ENCODE measurements around the gene ITPA. TPM values are rescaled to one million over a fixed set of nuclear protein-coding genes. Genes with fewer than 3 reads are reported as not detected.

Gene ITPA
- total and polyA plus RNA-seq, 2 experiments from 2014 or later = 57.5 to 81.7 TPM

DNA sequence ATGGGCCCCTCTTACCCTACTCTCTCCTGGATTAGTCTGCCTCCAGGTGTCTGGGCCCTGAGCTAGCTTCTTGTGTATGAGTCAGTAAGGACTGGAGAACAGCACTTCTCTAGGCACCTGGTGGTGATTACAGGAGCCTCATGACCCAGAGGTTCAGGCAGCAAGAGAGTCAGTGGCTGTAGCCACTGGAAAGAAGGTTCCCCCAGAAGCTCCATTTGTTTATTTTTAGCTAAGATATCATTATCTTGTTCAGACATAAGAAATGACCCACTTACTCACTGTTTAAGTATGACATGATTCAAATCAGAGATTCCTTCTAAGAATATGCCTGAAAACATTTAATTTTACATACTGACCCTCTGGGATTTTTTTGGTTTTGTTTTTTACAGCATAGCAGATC lies 53.3 kb downstream of the ITPA start (continued):
- TF ChIP-seq, protein P1, sequence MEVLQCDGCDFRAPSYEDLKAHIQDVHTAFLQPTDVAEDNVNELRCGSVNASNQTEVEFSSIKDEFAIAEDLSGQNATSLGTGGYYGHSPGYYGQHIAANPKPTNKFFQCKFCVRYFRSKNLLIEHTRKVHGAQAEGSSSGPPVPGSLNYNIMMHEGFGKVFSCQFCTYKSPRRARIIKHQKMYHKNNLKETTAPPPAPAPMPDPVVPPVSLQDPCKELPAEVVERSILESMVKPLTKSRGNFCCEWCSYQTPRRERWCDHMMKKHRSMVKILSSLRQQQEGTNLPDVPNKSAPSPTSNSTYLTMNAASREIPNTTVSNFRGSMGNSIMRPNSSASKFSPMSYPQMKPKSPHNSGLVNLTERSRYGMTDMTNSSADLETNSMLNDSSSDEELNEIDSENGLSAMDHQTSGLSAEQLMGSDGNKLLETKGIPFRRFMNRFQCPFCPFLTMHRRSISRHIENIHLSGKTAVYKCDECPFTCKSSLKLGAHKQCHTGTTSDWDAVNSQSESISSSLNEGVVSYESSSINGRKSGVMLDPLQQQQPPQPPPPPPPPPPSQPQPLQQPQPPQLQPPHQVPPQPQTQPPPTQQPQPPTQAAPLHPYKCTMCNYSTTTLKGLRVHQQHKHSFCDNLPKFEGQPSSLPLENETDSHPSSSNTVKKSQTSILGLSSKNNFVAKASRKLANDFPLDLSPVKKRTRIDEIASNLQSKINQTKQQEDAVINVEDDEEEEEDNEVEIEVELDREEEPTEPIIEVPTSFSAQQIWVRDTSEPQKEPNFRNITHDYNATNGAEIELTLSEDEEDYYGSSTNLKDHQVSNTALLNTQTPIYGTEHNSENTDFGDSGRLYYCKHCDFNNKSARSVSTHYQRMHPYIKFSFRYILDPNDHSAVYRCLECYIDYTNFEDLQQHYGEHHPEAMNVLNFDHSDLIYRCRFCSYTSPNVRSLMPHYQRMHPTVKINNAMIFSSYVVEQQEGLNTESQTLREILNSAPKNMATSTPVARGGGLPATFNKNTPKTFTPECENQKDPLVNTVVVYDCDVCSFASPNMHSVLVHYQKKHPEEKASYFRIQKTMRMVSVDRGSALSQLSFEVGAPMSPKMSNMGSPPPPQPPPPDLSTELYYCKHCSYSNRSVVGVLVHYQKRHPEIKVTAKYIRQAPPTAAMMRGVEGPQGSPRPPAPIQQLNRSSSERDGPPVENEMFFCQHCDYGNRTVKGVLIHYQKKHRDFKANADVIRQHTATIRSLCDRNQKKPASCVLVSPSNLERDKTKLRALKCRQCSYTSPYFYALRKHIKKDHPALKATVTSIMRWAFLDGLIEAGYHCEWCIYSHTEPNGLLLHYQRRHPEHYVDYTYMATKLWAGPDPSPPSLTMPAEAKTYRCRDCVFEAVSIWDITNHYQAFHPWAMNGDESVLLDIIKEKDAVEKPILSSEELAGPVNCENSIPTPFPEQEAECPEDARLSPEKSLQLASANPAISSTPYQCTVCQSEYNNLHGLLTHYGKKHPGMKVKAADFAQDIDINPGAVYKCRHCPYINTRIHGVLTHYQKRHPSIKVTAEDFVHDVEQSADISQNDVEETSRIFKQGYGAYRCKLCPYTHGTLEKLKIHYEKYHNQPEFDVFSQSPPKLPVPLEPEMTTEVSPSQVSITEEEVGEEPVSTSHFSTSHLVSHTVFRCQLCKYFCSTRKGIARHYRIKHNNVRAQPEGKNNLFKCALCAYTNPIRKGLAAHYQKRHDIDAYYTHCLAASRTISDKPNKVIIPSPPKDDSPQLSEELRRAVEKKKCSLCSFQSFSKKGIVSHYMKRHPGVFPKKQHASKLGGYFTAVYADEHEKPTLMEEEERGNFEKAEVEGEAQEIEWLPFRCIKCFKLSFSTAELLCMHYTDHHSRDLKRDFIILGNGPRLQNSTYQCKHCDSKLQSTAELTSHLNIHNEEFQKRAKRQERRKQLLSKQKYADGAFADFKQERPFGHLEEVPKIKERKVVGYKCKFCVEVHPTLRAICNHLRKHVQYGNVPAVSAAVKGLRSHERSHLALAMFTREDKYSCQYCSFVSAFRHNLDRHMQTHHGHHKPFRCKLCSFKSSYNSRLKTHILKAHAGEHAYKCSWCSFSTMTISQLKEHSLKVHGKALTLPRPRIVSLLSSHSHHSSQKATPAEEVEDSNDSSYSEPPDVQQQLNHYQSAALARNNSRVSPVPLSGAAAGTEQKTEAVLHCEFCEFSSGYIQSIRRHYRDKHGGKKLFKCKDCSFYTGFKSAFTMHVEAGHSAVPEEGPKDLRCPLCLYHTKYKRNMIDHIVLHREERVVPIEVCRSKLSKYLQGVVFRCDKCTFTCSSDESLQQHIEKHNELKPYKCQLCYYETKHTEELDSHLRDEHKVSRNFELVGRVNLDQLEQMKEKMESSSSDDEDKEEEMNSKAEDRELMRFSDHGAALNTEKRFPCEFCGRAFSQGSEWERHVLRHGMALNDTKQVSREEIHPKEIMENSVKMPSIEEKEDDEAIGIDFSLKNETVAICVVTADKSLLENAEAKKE (CRISPR knock-in tag; IDR thresholded peaks at IDR 0.05) = no peak
- TF ChIP-seq EZH2phosphoT487 (IDR thresholded peaks at IDR 0.05; ENCODE audit: unreplicated experiment) (no peak), CREB1 (CRISPR knock-in tag; IDR thresholded peaks at IDR 0.05; ENCODE audit: low read depth) (no peak), ZNF331 (CRISPR knock-in tag; IDR thresholded peaks at IDR 0.05; ENCODE audit: low read depth) (no peak)
- TF ChIP-seq, protein P2, sequence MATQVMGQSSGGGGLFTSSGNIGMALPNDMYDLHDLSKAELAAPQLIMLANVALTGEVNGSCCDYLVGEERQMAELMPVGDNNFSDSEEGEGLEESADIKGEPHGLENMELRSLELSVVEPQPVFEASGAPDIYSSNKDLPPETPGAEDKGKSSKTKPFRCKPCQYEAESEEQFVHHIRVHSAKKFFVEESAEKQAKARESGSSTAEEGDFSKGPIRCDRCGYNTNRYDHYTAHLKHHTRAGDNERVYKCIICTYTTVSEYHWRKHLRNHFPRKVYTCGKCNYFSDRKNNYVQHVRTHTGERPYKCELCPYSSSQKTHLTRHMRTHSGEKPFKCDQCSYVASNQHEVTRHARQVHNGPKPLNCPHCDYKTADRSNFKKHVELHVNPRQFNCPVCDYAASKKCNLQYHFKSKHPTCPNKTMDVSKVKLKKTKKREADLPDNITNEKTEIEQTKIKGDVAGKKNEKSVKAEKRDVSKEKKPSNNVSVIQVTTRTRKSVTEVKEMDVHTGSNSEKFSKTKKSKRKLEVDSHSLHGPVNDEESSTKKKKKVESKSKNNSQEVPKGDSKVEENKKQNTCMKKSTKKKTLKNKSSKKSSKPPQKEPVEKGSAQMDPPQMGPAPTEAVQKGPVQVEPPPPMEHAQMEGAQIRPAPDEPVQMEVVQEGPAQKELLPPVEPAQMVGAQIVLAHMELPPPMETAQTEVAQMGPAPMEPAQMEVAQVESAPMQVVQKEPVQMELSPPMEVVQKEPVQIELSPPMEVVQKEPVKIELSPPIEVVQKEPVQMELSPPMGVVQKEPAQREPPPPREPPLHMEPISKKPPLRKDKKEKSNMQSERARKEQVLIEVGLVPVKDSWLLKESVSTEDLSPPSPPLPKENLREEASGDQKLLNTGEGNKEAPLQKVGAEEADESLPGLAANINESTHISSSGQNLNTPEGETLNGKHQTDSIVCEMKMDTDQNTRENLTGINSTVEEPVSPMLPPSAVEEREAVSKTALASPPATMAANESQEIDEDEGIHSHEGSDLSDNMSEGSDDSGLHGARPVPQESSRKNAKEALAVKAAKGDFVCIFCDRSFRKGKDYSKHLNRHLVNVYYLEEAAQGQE (IDR thresholded peaks at IDR 0.05; ENCODE audit: unreplicated experiment) = no peak

DNA sequence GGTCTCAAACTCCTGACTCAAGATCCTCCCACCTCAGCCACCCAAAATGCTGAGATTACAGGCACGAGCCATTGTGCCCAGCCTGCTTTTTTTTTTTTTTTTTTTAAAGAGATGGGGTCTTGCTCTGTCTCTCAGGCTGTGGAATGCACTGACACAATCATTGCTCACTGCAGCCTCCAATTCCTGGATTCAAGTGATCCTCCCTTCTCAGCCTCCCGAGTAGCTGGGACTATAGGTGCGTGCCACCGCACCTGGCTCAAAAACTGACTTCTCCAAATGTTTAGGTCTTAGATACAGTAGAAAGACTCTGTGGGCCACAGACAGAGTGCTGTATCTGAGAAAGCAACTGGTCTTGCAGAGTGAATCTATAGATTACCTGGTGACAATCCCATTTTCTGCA lies 60.8 kb downstream of the ITPA start:
- Mint-ChIP-seq H3K9me3 (no peaks in the 10 kb centered on the region), H3K27ac (no peak overlapping the region), H3K4me1 (no peaks in the 10 kb centered on the region; the same call in 2 of the 3 replicates), H3K27me3 (ENCODE audit: insufficient read depth, low read depth, poor library complexity) (no peaks in the 10 kb centered on the region), H3K36me3 (ENCODE audit: low read depth) (no peaks in the 10 kb centered on the region), H3K4me3 (no peak overlapping the region)
- no peak overlapping the region for H3K4me2 ChIP-seq
- H3K27ac ChIP-seq (ENCODE audit: low read depth) = no peak overlapping the region
- no peaks in the 10 kb centered on the region for H3K9me2 ChIP-seq (ENCODE audit: insufficient read depth)
- H3F3A ChIP-seq (replicated peaks; ENCODE audit: low read depth) = no peaks in the 10 kb centered on the region
- DNase-seq (ENCODE audit: low spot score) (no peak), ATAC-seq (no peak)
- no peaks in the 10 kb centered on the region for H3K79me2 ChIP-seq (replicated peaks; ENCODE audit: insufficient read depth)
- H3K4me3 ChIP-seq = no peak overlapping the region
- no peak overlapping the region for H2AFZ ChIP-seq
- no peaks in the 10 kb centered on the region for H3K4me1 ChIP-seq (ENCODE audit: insufficient read depth)
- H3K36me3 ChIP-seq (ENCODE audit: insufficient read depth) = no peaks in the 10 kb centered on the region
- no peaks in the 10 kb centered on the region; the same call in 1 of the 2 replicates for H4K20me1 ChIP-seq (replicated peaks; ENCODE audit: insufficient read depth)
- H3K27me3 ChIP-seq (ENCODE audit: insufficient read depth) = no peaks in the 10 kb centered on the region
- no peak for TF ChIP-seq EZH2phosphoT487 (IDR thresholded peaks at IDR 0.05; ENCODE audit: unreplicated experiment)
- TF ChIP-seq, protein P1 (CRISPR knock-in tag; IDR thresholded peaks at IDR 0.05) = no peak
- no peak for TF ChIP-seq JUNB (IDR thresholded peaks at IDR 0.05; ENCODE audit: unreplicated experiment)

Measured in GM23338 (cell line).